ENCODE results near the gene E2F4.

The E2F4 gene

DNA sequence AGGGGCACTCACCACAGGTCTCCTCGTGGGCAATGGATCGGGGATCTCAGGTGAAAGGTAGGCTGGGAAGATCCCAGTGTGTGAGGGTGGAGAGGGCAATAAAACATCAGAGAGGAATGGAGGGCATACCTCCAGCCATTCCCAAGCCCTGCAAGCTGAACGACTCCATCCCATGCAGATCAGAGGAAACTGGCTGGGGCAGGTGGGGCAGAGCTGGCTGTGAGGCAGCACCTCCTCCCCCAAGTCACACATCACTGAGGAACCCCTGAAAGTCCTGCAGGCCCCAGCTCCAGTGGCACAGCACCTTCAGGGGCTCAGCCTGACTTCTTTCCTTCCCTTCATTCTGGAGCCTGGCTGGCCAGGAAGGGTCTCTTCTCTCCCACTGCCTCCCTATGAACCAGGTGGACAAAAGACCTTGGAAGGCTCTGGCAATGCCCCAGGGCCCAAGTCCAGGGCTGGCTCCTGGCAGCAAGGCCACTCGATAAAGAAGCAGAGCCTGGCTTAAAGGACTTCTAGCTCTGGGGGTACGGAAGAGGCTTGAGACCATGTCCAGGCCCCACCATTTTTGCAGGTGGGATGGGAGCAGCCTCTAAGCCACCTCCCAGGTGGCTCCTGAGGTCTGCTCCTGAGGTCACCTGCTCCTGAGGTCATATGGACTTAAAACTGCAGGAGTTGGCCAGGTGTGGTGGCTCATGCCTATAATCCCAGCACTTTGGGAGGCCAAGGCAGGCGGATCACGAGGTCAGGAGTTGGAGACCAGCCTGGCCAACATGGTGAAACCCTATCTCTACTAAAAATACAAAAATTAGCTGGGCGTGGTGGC is 21.5 kb downstream of the E2F4 start:
- no peak for DNase-seq

DNA sequence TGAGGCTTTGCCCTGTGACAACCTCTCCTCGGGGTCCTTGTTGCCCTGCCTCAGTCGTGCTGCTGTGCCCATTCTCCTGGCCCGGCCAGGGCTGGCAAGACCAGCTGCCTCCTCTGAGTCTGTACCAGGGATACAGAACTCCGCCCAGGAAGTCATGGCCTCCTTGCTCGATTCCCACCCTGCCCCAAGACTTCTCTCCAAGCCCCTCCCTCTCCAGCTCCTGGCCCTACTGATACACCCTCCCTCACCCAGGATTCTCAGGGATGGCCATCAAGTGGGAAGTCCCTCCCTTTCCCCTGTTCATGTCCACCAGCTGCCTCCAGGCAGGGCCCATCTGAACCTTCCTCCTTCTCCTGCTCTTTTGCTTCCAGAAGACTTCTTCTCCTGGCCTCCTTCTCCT is 23.8 kb downstream of the E2F4 start:
- no peak for DNase-seq

DNA sequence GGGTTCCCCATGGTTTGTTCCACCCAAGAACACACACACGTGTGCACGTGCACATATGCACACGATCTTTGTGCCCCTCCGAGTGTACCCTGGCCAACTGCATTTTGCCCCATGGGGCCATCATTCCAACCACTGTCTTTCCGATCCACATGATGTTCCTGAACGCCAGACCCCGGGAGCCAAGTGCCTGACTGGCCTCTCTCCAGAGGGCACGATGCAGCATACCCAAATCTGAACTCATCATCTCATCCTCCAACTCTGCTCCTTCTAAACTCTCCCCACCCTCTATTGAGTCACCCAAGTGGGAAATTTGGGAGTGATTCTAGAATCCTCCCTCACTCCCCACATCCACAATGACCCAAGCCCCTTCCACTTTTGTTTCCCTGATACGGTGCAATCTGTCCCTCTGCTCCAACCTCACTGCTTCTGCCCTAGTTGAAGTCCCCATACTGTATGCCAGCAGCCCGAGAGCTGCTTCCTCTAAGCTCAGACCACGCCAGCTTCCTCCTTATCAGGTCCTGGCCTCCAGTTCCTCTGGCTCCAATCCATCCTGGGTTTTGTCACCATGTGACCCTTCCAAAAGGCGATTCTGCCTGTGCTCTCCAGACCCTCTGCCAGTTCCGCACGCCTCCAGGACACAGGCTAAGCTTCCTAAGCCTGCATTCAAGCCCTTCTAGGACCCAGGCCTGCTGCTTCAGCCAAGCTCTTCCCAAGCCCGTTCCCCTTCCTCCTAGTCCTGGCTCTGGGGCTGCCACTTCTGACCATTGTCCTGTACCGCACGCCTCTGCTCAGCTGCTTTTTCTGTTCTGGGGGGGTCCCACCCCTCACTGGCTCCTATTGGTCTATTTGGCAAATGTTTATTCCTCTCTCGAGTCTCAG is 24.9 kb downstream of the E2F4 start:
- no peak for DNase-seq

DNA sequence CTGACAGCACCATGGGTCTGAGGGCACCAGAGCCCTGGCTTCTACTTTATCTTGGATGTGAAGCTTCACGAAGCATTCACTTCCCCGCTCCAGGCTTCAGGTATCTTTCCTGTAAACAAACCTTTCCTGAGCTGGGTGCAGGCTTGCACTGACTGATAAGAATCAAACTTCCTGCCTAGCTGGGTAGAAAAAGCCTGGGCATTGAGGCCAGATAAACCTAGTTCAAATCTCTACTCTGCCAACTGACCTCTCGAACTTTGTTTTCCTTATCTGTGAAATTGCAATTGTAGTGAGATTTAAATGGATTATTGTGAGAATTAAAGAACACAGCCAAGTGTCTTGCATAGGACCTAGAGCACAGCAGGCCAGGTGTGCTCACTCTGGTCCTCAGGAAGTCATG is 32.0 kb downstream of the E2F4 start:
- DNase-seq = no peak

DNA sequence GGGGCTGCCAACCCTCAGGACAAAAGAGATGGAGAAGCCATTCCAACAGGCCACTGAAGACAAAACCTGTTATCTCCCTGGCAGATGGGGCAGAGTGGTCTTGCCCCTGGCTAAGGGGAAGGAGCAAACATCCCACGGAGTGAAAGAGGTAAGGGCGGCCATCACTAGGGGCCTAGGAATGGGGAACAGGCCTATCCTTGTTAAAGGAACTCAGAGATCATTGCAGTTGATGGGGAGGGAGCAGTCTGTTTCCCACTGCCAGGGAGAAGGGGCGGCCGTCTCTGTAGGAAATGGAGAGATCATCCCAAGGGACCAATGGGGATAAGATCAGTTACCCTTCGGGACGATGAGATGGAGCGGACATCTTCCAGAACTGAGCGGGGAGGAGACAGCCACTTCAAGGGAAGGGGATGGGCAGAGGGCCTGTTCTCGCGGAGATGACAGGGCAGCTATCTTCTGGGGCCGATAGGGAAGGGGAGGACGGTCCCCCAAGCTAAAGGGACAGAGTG is 34.4 kb downstream of the E2F4 start:
- no peak for DNase-seq

DNA sequence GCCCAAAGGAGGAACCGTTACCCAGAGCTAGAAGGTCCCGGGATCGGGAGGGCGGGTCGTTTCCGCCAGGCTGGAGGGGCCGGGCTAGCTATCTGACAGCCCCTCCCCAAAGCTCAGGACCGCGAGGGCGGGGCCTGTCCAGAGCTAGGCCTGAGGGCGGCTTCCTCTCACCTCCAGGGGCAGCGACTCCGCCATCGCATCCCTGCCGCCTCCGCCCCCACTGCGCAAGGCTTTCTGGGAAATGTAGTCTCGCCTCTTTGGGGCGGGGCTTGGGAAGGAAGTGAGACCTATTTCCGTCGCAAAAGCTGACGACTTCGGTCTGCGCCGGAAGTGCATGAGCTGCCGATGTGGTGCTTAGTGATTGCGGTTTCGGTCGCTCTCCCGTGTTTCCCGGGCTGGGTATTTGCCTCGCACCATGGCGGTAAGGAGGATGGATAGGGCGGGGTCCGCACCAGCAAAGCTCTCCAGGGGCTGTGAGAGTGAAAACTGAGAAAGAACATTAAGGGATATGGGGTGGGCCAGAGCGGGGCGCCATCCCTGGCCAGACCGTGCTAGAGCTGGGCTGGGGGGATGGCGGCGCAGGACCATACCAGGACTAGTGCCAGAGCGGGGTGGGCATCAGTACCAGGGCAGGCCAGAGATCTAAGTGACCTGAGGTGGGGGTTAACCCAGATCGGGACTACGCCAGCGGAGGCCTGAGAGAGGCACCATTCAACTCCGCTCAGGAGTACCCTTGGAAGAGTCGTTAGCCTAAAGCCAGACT is 35.0 kb downstream of the E2F4 start, which contains the start of gene TMEM208:
Gene TMEM208, plus strand, starts transcription at position 327 of the 763 bp plus-strand sequence. Its CDS starts 89 bp downstream, at position 416.
- peak; percentile 91 to 97 (median 94) for DNase-seq

DNA sequence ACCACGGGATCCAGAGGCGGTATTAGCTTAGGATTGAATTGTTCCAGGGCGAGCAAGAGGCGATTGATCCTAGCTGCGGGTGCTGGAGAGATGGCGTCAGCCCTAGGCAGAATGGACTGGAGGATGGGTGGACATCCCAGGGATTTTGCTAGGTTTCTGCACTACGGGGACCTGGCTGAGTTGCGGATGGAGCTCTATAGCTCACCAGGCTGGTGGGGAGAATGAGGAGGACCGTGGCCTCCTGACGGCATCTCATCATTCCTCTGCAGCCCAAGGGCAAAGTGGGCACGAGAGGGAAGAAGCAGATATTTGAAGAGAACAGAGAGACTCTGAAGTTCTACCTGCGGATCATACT is 35.6 kb downstream of the E2F4 start:
- DNase-seq = no peak

DNA sequence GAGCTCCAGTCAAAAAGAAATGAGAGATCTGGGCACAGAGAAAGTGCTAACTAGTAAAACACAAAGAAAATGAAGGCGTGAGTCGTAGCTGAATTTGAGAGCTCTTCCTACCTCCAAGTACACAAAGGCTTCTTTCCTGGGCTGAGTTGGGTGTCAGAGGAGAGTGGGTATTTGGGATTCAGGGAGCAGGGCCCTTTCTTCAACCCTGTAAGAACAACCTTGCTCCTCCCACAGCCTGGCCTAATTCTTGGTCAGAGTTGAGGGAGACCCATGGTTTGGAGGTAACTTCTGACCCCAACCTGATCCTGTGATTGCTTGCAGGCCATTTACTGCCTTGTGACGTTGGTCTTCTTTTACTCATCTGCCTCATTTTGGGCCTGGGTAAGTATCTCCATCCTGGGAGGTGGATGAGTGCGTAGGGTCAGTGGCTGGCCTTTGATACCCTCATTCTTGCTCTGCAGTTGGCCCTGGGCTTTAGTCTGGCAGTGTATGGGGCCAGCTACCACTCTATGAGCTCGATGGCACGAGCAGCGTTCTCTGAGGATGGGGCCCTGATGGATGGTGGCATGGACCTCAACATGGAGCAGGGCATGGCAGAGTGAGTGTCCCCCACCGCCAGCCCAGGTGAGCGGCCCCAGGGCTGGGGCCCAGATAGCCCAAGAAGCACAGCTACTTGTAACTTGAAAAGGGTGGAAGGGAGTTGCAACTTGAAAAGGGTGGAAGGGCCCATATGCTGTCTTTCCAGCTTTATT is 36.3 kb downstream of the E2F4 start:
- DNase-seq = no peak

DNA sequence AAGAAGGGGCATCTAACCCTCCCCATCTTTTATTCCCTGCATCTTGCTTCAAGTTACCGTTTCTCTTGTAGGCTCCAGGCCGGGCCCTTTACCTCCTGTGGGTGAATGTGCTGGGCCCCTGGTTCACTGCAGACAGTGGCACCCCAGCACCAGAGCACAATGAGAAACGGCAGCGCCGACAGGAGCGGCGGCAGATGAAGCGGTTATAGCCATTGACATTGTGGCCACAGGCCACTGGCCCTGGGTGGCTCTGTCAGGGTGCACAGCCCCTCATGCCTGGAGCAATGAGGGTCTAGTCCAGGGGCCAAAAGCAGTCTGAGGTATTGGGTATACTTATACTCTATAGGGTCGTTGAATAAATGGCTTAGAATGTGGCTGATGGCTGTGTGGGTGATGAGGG is 37.0 kb downstream of the E2F4 start:
- no peak for DNase-seq

DNA sequence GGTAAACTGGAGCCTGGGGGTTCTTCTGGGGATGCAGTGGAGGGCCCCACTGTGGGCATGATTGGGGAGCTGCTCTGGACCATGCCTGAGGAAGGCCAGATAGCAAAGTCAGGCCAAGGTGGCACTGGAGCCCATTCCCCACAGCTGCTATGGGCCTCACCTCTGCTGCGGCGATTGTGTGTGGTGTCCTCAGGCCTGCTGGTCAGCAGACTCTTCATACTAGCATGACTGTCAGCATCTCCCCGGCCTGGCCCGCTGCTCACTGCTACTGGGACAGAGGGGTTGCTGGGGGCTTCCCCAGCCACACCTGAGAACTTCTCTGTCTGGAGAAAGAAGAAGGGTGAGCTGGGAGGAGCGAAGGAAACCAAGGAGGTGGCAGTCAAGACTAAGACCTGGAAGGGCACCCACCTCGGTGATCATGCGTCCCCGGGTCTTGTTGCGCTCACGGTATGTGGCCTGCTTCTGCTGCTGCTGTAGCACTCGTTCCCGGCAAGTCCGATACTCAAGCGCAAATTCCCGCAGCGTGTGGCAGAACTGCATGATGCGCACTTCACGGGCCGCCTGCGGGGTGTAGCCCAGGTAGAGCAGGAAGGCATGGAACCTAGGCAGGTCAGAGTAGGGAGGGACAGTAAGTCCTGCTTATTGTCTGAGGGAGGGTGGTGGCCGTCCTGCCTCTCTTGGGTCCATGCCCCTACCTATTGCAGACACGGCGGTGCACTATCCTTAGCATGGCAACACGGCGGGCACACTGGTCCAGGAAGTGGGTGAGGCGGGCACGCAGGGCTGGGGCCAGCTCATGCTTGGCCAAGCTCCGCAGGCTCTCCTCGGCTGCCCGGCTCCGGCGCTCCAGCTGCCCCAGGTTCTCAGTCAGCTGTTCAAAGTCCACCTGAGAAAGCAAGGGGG is 38.2 kb downstream of the E2F4 start:
- no peak for DNase-seq

DNA sequence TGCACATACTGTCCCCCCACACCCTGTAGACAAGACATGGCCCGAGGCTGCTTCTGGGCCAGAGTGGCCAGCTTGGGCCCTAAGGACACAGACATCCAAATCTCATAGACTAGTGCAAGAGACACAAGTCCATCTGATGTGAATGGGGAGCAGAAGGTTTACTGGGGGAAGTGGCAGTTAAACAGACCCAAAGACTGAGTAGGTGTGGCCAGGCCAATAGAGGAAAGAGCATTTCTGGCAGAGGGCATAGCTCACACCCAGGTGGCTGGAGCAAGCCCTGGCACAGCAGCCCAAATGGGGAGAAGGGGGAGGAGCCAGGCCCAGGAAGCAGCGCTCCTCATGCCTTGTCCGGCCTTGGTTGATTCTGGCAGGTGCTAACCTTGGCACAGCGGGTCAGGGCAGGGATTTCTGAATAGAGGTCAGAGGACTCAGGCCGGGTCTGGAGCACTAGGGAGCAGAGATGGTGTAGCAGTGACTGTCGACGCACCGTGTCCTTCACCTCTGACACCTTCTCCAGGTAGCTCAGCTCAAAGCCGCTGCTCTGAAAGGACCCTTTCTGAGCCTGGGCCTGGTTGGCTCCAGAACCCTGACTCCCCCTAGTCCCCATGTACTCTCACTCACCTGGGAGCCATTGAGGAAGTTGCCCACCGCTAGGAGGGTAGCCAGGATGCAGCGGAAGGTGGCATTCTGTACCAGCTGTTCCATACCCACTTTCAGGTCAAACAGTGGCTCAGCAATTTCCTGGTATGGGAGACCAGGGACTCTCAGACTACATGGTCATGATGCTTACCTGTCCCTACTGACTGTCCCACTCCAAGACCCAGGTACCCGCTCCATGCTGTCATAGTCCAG is 39.1 kb downstream of the E2F4 start:
- DNase-seq = no peak

DNA sequence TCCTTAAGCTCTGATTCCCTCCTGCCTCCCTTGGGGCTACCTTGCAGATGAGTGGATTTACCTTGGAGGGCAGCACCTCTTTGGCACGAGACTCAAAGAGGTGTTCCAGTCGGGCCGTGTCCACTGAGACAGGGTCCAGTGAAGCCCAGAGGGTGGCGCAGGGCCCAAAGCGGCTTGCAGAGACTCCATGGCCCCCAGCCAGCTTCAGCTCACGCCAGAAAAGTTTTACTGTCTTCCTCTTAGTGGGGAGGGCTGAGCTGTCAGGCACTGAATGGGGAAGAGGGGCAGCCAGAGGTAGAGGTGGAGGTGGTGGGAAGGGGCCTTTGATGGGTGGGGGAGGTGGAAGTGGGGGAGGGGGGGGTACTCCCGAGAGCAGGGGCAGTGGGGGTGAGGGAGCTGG is 41.6 kb downstream of the E2F4 start:
- no peak for DNase-seq

DNA sequence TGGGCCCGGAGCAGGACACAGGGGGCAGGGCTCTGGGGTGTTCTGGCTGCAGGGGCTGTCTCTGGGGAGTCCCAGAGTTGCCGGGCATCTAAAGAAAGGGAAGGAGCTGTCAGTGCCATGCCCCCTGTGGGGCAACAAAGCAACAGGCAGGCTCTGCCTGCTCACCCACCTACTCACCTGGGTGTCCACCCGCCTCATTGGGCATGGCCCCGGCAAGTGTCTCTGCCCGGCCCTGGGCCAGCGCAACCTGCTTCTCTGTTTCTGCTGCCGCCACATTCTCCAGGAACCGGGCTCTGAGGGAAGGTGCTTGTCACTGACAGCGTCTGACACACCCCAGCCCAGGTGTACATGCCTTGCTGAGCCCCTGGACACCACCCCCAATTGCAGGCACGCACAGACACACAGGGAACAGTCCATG is 42.2 kb downstream of the E2F4 start:
- DNase-seq = no peak

DNA sequence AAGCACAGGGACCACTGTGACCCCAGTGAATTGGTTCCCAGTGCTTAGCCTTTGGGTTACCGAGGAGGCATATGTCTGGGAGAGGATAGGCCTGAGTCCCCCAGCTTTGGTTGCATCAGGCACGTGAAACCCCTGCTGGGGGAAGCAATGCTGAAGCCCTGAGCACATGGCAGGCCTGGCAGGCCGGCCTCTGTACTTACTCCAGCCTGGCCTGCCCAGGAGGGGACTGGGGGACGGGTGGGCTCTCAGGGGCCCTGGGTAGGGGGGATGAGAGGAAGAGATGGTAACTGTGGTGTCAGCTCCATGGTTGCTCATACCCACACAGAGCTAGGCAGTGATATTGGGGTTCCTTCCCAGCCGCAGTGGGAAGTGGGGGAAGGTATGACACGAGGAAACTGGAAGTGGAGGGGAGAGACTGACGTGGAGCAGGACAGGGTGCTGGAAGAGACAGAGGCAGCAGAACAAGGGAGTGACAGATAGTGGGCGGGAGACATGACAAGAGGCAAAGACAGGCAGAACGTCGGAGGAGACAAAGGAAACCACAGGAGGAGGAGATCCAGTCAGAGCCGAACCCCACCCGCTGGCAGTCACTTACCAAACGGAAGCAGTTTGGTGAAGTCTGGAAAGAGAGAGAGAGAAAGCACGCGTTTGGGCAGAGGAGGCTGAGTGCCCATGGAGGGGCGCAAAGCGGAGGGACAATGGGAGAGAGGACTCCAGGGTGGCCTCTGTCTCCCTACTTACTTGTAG is 44.0 kb downstream of the E2F4 start:
- DNase-seq = no peak

DNA sequence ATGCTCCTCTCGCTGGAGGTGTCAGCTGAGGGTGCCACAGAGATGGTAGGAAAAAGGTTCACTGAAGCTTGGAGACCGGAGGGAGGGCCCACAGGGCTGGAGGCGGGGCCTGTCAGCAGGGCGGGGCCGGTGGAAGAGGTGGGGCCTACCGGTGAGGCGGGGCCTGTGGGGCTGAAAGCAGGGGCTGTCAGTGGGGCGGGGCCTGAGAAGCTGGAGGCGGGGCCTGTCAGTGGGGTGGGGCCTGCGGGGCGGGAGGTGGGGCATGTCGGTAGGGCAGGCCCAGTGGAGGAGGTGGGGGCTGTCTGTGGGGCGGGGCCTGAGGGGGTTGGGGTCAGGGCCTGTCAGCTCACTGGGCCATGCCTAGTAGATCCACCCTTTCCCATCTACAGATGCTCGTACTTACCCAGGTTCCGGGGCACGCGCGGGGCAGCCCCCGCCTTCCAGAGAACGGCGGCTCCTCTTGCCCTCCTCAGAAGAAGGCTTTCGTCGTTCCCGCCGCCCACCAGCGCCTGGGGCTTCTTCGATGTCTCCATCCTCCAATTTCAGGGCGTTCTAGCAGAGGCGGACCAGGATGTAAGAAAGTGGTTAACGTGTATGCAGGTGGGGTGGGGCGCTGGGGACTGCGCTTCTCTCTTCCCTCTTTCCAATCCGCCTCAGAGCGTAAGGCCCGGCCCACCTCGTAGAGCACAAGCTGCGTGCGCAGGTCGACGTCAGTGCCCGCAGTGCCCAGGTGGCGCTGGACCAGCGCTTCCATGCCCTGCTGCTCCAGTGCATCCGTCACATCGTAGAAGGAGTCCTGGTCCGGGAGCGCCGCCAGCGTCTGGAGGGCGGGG is 44.8 kb downstream of the E2F4 start:
- peak; percentile 13 to 66 (median 40) for DNase-seq

DNA sequence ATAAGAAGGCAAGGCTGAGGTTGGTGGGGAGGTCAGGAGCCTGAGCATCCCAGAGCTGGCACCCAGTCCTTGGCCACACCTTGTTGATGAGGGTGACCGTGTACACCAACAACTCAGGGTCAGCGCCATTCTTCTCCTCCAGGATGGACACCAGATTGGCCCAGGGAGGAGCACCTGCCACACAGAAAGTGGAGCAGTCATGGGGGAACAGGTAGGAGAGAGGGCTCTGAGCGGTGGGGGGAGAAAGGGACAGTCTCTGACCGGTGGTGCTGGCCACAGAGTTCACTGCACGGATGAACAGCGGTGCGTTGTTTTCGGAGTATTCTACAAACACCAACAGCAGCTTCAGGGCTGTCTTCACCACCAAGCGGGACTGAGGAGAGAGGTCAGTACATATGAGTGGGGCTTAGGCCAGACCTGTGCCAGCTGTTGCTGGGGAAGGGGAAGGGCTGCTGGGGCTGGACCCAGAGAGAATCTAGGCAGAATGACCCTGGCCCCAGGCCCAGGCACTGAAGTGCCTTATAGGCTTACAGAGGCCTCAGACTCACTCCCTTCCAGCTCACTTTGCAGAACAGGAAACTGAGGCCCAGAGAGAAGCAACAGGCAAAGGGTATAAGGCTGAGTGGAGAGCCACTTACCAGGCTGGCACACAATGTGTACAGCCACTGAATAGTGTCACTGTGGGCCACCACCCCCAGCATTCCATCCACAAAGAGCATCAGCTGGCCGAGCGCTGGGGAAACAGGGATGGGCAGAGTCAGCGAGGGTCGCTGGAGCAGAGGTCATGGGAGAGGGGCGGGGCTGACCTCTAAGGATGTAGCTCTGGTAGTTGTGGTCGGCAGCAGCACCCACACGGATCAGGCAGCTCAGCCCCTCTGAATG is 45.7 kb downstream of the E2F4 start:
- DNase-seq = no peak

DNA sequence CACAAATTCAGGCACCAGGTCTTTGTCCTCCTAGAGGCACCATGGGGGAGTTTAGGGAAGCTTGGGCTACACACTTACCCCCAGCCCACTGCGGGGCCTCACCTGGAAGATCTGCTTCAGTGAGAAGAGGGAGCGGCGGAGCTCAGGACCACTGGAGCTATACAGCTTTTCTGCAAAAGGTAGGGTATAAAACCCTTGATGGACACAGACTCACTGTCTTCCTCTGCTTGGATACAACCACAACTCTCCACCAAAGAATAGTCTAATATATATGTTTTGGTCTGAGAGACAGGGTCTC is 46.3 kb downstream of the E2F4 start:
- DNase-seq = no peak

All from activated naive CD4-positive, alpha-beta T cell (primary cell).